ACHN (cell line): ENCODE data around the gene ESD.
A peak's percentile ranks its signal among the peaks of the same experiment; 100 is the strongest.
"Not testable (repeated sequence)": the region's sequence is repeated elsewhere in the genome, so short reads cannot be mapped to it uniquely, and the experiment has no call there.

ENCODE experiments used
- DNase-seq: peaks from one replicate; pipeline ENCODE4 v3.0.0-alpha.2; 2015
- in situ Hi-C: cut with HindIII; loops from 2 replicates; pipeline ENCODE4 v1.10.0; 2017; ENCODE audit warnings: low sequenced_read_pairs, low pct_ligation_motif_present, low pct_unique_long_range_greater_than_20kb

The ESD gene

DNA sequence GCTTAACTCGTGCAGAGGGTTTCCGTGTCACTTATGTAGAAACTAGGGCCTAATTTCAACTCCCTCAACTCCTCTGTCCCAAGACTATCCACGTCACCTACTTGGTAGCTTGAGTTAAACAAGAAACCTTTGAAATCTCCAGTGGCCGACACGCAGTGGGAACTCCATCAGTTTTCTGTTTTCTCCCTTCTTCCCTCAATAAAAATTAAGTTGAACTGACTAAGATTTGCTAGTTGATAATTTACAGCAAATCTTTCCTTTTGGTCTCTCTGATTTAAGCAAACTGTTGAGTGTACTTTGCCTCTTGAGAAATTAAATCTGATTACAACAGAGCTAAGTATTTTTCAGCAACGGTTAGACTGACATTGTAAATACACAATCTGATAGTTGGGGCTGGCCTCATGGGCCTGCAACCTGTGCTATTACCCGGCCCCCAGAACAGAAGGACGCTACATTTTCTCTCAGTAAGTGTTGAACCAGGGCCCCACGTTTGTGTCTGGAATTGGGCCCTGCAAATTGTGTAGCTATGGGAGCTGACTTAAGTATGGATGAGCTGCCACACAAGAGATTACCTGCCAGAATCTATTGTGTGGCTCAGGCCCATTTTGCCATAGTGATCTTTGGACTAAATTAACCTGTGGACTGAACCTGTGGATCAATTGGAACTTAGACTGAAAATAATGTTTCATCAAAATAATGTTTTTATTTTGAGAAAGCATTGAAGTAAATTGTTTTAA lies 708 bp upstream of the ESD start:
- in situ Hi-C loops = no loop called here

DNA sequence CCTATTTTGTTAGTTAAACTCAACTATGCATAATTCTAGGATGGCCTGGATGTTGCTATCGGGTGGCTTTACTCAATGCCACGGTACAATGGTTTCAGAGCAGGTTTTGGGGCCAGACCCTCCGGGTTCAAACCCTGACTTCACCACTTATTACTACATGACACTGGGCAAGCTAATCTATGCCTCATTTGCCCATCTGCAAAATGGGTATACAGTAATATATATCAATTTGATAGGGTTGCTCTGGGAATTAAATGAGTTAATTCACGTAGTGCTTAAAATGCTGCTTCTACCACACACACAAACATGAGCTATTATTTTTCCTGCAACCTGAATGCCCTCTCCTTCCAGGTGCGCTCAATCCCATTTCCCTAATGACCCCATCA lies 839 bp downstream of the ESD start:
- no peak for DNase-seq
- in situ Hi-C loops = no loop called here

More for the DNA sequence above, 708 bp upstream of the ESD start:
- peak; percentile 38 for DNase-seq

DNA sequence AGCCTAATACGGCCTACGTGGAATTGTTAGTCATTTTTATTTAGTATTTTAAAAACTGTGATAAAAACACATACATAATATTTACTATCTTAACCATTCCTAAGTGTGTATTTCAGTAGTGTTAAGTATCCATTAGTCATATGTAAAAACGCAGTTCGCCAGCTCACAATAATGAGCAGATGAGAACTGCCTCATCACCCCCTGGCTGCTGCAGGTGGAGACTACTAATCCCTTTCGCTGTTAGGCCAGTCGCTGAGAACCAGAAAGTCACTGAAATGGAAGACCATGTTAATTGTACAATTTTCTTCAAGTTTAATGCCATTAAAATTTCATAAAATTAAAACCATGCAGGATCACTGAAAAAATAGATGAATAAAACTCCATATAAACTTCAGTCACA lies 1.6 kb downstream of the ESD start:
- in situ Hi-C loops = no loop called here
- DNase-seq = no peak

DNA sequence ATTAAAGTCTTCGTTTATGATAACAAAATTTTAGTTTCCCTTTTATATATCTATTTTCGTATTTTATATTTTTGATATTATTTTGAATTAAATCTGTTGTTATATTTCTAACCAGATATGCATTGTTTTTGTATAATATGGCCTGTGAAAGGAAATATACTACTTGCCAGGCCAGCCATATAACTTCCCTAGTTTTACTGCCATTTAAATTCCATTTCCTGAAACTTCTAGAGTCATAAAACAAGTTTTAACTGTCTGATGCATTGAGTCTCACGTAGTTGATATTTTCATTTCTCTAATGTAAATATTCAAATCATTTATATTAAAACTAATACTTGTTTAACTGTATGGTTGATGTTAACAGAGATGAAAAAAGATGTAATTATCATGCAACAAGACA lies 13.5 kb downstream of the ESD start:
- no peak for DNase-seq
- in situ Hi-C loops = no loop called here

DNA sequence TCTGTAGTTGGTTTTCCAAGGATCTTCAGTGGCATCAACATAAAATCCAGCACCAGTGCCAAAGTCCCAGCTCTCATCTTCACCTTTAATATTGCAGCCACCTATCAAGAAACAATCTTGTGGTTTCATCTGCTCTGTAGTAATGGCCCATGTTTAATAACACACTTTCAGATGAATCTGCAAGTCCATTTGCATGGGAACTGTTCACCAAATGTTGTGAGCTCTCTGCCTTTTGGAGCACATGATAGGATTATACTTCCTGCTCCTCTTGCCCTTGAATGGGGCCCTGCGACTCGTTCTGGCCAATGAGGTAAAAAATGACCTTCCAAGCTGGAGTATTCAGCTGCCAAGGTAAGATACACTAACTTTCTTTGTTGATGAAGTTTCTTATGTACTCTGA lies 14.3 kb downstream of the ESD start:
- DNase-seq = no peak

DNA sequence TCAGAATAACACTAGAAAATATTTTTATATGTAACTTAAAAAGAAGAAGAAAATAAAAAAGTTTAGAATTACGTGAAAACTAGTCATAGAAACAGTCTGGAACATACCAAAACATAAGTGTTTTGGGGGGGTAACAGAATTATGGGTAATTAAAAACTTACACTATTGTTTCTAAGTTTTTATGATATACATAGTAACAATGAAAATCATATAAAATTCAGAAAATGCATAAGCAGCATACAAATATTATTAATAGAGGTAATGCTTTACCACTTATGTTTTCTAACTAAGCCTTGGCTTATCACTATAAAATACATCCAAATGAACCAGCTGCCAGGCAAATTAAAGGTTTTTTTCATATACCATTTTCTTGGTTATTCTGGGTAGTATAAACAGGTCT lies 14.9 kb downstream of the ESD start:
- in situ Hi-C loops = no loop called here

More for the DNA sequence above, 14.3 kb downstream of the ESD start:
- in situ Hi-C loops = no loop called here

DNA sequence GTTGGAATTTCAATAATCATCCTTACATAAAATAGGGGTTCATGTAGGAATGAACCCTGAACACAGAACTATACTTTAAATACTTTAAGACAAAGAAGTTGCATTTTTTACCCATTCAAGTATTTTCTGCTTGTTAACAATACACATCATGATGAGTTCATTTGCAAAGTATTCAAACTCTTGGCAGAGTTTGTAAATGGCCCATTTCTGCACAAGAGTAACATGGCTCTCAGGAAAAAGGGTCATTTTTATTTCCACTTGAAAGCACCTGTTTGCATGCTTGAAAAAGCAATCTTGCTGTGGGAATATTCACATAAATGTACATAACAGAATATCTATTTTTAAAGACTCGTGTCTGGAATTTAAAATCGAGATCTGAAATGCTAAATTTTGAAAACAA lies 18.1 kb downstream of the ESD start:
- no peak for DNase-seq
- in situ Hi-C loops = no loop called here

More for the DNA sequence above, 14.9 kb downstream of the ESD start:
- no peak for DNase-seq

DNA sequence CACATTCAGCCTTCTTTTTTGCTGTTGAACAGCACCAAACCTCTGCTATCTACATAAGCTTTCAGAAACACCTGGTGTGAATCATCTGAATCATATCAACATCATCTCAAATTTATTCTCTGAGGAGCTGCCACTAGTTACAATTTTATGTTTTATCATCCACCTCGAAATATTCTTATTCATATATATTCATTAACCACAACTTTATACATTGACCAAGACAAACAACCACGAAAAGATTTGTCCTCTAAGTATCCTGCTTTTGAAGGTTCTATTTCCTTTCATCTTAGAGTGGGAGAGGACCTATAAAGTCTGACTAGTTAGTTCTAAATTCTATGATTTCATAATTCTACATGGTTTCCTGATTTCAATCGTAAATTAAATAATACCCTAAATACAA lies 18.9 kb downstream of the ESD start:
- in situ Hi-C loops = no loop called here
- no peak for DNase-seq

DNA sequence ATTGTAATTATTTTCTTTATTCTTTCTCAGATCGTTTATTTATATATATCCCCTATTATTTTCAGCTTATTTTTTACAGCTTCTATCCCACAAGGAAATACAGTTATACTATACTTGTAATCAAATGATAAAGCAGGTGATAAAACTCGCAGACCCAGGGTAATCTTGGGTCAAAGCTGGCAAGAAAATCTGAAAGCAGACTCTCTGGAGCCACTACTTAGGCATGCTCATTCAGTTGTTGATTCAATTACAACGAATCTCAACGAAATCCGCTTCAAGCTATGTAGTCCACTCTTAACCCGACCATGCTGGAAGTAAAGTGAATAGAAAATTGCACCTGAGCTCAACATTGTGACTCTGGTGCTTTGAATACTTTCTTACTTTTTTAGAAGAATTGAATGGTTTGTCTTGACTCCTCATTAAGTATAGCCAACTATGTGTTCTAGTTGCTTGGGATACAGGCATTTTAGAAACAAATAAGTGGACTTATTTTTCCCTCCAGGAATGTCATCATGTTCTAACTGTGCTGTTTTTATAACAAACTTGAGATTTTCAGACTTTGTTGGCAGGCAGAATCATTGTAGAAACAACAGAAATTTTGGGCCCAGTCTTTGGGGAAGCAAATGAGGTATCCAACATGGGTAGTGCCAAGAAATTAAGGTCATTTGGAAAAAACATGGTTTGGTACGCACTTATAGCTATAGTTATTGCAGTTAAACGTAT lies 21.4 kb downstream of the ESD start:
- in situ Hi-C loops = no loop called here
- DNase-seq = no peak

DNA sequence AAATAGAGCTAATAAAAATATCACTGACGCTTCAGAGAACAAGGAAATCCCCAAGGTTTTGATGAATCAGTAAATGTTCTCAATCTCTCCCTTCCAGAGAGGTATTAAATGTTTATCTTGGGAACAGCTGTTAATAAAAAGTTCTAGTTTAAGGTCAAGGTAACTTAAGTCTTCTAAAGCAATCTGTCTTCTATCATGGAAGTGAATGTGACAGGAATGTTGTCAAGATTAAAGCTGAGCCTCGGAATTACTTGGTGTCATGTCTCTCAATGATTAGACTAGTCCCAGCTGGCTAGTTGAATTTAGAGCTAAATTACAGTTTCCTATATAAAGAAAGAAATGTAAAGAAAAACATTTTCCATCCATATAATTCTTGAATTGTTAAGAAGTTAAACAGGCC lies 23.4 kb downstream of the ESD start:
- DNase-seq = no peak
- in situ Hi-C loops = no loop called here

DNA sequence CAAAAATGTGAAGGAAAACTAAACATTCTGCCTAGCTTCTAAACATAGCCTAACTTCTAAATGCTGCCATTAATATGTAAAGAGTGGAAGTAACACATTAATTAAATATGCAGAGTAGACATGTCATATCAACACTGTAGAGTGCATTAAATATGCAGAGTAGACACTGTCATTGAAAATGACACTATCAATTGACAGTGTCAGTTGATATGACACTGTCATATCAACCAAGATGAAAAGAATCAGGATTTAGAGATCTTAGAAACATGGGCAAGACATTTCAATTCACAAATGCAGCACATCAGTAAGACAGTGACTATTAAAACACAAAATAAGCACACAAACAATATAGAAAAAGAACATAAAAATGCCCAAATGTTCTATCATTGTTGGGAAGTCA lies 25.3 kb downstream of the ESD start:
- no peak for DNase-seq
- in situ Hi-C loops = no loop called here

DNA sequence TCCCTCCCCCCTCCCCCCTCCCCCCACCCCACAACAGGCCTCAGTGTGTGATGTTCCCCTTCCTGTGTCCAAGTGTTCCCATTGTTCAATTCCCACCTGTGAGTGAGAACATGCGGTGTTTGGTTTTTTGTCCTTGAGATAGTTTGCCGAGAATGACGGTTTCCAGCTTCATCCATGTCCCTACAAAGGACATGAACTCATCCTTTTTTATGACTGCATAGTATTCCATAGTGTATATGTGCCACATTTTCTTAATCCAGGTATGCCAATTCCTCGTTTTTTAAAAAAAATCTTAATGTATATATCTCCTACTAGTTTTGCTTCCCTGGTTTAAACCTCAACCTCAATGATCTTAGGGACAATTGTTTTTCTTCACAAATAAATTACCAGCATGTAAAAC lies 27.0 kb downstream of the ESD start:
- in situ Hi-C loops, DNase-seq: not testable (repeated sequence)

DNA sequence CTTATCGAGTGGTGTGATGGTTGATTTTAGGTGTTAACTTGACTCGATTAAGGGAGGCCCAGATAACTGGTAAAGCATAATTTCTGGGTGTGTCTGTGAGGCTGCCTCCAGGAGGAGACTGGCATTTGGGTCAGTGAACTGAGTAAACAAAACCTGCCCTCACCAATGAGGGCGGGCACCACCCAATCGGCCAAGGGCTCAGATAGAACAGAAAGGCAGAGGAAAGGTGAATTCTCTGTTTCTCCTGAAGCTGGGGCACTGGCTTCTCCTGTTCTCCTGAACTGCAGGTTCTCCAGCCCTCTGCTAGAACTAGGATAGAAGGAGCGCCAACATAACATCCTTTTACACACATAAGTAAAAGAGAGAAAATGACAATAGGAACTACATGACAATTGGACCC lies 35.1 kb downstream of the ESD start:
- no peak for DNase-seq
- in situ Hi-C loops = no loop called here

DNA sequence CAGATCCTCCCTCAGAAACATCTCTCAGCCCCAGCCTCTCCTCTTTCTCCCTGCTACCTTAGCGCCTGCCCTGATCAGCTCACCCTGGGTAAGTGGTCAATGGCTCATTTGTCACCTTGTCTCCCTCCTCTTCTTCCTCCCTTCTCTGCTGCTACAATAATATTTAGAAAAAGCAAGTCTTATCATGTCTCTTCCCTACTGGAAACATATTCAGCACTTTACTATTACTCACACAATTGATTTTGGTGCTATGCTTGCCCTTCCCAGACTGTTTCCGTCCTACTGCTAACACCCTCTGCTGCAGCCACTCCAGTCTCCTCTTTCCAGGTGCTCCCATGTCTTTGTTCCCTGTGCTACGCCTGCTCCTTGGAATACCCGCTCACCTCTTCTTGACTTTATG lies 35.8 kb downstream of the ESD start:
- in situ Hi-C loops = no loop called here
- DNase-seq = no peak

DNA sequence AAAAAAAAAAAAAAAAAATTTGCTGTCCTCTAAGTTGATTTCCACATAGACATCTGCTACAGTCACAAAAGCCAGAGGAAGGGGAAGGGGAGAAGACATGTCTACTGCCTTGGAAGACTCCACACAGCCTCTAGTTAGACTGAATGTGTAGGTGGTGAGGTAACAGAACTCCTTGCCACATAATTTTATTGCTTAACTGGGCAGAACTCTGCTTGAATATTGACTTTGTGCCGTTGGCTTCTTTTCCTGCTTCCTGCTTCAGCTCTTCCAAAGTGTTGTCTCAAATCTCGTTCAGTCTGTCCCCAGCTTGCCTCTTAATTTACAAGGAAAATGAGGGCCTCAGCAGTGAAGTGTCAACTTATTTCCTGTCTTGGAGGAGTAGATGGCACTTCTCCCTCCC lies 37.1 kb downstream of the ESD start:
- DNase-seq = no peak
- in situ Hi-C loops = no loop called here

DNA sequence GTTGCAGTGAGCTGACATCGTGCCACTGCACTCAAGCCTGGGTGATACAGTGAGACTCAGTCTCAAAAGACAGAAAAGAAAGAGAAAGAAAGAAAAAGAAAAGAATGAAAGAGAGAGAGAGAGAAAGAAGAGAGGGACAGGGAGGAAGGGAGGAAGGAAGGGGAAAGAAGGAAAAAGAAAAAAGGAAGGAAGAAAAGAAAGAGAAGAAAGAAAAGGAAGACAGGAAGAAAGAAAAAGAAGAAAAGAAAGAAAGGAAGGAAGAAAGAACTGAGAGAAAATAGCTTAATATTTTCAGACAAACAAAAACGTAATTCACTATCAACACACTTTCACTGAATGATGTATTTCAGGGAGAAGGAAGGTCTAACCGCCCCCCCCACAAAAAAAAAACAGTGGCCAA lies 39.3 kb downstream of the ESD start:
- no peak for DNase-seq
- in situ Hi-C loops = no loop called here

DNA sequence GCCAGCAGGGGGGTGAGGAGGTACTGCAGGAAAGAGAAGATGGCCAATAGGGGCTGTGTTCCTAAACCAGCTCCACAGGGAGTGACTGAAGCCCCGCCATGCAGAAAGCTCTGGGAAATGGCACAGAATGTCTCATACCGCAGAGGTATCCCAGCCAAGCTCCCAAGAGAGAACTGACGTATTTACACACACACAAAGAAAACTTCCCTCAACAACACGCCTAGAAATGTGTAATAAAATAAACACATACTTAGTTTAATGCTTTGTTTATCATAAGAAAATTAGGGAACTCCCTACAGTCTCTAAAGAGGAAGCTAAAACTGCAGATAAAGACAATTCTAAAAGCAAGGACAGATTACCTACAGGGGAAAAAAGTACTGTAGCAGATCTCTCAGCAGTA lies 40.0 kb downstream of the ESD start:
- no peak for DNase-seq
- in situ Hi-C loops = no loop called here

DNA sequence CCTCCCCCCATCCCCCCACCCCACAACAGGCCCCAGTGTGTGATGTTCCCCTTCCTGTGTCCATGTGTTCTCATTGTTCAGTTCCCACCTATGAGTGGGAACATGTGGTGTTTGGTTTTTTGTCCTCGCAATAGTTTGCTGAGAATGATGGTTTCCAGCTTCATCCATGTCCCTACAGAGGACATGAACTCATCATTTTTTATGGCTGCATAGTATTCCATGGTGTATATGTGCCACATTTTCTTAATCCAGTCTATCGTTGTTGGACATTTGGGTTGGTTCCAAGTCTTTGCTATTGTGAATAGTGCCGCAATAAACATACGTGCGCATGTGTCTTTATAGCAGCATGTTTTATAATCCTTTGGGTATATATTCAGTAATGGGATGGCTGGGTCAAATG lies 41.5 kb downstream of the ESD start:
- in situ Hi-C loops, DNase-seq: not testable (repeated sequence)

DNA sequence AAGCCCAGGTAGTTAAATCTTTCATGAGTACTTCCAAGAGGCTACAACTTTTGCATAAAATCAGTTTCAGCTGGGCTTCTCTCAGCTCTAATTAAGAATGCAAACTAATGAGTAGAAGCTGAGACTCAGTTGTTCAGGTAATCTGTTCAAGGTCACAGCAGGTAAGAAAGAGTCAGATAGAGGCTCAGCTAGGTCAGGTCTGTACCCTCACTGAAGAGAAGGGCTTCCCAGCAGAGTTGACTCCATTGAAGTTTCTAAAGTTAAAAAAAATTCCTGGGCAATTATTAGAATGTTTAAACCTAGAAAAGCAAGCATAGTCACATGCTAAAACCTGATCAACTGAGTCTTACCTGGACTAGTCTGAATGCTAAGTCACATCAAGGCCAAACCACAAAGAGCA lies 42.1 kb downstream of the ESD start:
- in situ Hi-C loops = no loop called here
- DNase-seq = no peak

DNA sequence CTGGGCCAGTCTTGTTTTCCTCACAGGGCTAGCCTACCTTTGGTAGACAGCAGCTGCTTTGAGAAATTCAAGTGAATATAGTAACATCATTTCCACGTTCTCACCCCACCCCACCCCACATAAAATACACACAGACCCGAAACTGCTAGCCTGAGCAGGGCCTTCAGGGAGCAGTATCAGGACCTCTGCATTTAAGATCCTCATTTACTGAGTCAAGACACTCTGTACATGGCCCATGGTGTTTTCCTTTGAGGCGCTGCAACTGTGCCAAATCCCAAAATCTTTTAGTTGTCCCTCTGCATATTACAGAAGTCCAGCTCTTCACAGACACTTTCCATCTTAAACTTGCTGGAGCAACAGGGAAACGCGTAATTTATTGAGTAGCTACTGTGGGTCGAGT lies 43.0 kb downstream of the ESD start:
- no peak for DNase-seq
- in situ Hi-C loops = no loop called here
